Ascending aorta (tissue), 2 donors: ENCODE data around the gene BRF1. TPM values are rescaled to one million over a fixed set of nuclear protein-coding genes. Genes with fewer than 3 reads are reported as not detected.

Source experiments
- DNase-seq, 2 donors: peaks; one replicate each; pipeline ENCODE4 v3.0.0-alpha.2; 2019; ENCODE audit warnings: low spot score in 2 of 2
- H3K27ac ChIP-seq, 2 donors: fragments of 200-600 bp; sonication (generic); one replicate each; pipeline ENCODE4 v1.5.1; 2016 to 2017; ENCODE audit warnings: mild to moderate bottlenecking in 1 of 2
- H3K27me3 ChIP-seq: fragments of 200-600 bp; sonication (generic); one replicate; pipeline ENCODE4 v1.5.1; 2017
- H3K36me3 ChIP-seq, 2 donors: fragments of 200-600 bp; sonication (generic); one replicate each; pipeline ENCODE4 v1.5.1; 2016
- H3K4me1 ChIP-seq, 2 donors: fragments of 200-600 bp; sonication (generic); one replicate each; pipeline ENCODE4 v1.5.1; 2016 to 2017; ENCODE audit warnings: mild to moderate bottlenecking in 1 of 2
- H3K4me3 ChIP-seq, 2 donors: fragments of 200-600 bp; sonication (generic); one replicate each; pipeline ENCODE4 v1.5.1; 2016 to 2017; ENCODE audit warnings: mild to moderate bottlenecking in 1 of 2
- H3K9me3 ChIP-seq, 2 donors: fragments of 200-600 bp; sonication (generic); one replicate each; pipeline ENCODE4 v1.5.1; 2016
- intact Hi-C: fragments of 100-400 bp; cut with DNase I; formaldehyde crosslinking; loops from one replicate; pipeline ENCODE4 v1.15.1; 2023
- total RNA-seq: library from RNA; depleted of rRNA; stranded (reverse); fragments of >200 nt; gene quantifications from one replicate; pipeline ENCODE4 v1.1.0, GENCODE V29; 2016
- TF ChIP-seq, protein P1 (sequence below), 3 experiments: fragments of 200-600 bp in 2 of 3; fragments of 450-650 bp in 1 of 3; sonication (generic) in 2 of 3; IDR thresholded peaks; one replicate each; pipeline ENCODE4 v1.5.1; 2016 to 2019; ENCODE audit warnings: antibody characterized with exemption in 3 of 3, mild to moderate bottlenecking in 1 of 3, moderate library complexity in 1 of 3

The BRF1 gene
- total RNA-seq, 1 donor from 2014 or later, result 60.9 TPM

DNA sequence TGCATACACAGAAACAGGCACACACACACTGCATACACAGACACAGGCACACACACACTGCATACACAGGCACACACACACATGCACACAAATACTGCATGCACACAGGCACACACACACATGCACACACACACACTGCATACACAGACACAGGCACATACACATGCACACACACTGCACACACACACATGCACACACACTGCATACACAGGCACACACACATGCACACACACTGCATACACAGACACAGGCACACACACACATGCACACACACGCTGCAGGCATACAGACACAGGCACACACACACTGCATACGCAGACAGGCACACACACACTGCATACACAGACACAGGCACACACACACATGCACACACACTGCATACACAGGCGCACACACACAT is 85.2 kb downstream of the BRF1 start:
- Histone ChIP-seq H3K4me3 (no peak overlapping the region), H3K4me1 (no peaks in the 10 kb centered on the region), H3K9me3 (no peaks in the 10 kb centered on the region), H3K27me3 (no peaks in the 10 kb centered on the region), H3K27ac (no peak overlapping the region), H3K36me3 (peaks cover 42 to 83% of the 10 kb centered on the region in 2 donors)
- DNase-seq, result no peak
- intact Hi-C loops, result no loop called here
- TF ChIP-seq, protein P1, sequence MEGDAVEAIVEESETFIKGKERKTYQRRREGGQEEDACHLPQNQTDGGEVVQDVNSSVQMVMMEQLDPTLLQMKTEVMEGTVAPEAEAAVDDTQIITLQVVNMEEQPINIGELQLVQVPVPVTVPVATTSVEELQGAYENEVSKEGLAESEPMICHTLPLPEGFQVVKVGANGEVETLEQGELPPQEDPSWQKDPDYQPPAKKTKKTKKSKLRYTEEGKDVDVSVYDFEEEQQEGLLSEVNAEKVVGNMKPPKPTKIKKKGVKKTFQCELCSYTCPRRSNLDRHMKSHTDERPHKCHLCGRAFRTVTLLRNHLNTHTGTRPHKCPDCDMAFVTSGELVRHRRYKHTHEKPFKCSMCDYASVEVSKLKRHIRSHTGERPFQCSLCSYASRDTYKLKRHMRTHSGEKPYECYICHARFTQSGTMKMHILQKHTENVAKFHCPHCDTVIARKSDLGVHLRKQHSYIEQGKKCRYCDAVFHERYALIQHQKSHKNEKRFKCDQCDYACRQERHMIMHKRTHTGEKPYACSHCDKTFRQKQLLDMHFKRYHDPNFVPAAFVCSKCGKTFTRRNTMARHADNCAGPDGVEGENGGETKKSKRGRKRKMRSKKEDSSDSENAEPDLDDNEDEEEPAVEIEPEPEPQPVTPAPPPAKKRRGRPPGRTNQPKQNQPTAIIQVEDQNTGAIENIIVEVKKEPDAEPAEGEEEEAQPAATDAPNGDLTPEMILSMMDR (IDR thresholded peaks at IDR 0.05), result no peak

DNA sequence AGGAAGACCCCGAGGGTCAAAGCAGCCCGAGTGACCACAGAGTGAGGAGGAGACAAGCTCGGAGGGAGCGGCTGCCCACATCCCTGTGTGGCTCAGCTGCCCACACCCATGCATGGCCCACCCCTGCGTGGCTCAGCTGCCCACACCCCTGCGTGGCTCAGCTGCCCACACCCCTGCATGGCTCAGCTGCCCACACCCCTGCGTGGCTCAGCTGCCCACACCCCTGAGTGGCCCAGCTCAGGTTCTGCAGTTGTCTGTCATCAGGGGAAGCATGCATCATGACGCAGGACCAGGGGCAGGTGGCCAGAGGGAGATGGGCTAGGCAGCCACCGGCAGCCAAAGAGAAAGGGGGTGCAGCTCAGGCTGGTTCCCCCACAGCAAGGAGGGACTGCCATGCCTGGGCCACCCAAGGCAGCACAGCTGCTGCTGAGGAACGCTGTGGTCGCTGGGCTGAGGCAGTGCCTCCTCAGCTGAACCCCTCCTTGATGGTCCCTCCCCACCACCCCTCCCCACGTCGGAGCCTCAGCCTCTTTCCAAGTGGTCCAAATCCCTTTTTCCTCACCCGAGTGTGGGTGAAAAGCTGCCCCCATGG is 86.4 kb downstream of the BRF1 start:
- no peak overlapping the region for H3K4me3 ChIP-seq
- TF ChIP-seq, protein P1 (IDR thresholded peaks at IDR 0.05), result no peak
- DNase-seq, result no peak
- H3K36me3 ChIP-seq, result peaks cover 47 to 86% of the 10 kb centered on the region in 2 donors
- H3K4me1 ChIP-seq, result no peaks in the 10 kb centered on the region
- H3K27ac ChIP-seq, result no peak overlapping the region
- H3K27me3 ChIP-seq, result no peaks in the 10 kb centered on the region
- intact Hi-C loops, result no loop called here
- H3K9me3 ChIP-seq, result no peaks in the 10 kb centered on the region

DNA sequence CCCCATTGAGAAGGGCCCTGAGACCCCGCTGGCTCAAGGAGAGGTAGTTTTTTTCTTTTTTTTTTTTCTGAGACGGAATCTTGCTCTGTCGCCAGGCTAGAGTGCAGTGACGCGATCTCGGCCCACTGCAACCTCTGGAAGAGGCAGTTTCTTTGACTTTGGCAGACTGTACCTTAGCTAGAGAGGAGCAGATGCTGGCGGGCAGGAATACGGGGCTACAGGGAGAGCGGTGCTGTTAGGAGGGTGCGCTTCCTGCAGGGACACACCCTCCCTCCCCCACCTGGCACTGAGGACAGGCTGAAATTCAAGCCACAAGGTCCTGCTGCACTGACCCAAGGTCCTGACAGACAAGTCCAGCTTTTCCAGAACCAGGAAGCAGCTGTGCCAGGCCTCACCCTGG is 87.4 kb downstream of the BRF1 start:
- Histone ChIP-seq H3K27me3 (no peaks in the 10 kb centered on the region), H3K4me1 (no peaks in the 10 kb centered on the region), H3K27ac (no peak overlapping the region), H3K4me3 (no peak overlapping the region), H3K9me3 (no peaks in the 10 kb centered on the region), H3K36me3 (peaks cover 38 to 80% of the 10 kb centered on the region in 2 donors)
- TF ChIP-seq, protein P1 (IDR thresholded peaks at IDR 0.05), result no peak
- DNase-seq, result no peak
- intact Hi-C loops, result no loop called here

DNA sequence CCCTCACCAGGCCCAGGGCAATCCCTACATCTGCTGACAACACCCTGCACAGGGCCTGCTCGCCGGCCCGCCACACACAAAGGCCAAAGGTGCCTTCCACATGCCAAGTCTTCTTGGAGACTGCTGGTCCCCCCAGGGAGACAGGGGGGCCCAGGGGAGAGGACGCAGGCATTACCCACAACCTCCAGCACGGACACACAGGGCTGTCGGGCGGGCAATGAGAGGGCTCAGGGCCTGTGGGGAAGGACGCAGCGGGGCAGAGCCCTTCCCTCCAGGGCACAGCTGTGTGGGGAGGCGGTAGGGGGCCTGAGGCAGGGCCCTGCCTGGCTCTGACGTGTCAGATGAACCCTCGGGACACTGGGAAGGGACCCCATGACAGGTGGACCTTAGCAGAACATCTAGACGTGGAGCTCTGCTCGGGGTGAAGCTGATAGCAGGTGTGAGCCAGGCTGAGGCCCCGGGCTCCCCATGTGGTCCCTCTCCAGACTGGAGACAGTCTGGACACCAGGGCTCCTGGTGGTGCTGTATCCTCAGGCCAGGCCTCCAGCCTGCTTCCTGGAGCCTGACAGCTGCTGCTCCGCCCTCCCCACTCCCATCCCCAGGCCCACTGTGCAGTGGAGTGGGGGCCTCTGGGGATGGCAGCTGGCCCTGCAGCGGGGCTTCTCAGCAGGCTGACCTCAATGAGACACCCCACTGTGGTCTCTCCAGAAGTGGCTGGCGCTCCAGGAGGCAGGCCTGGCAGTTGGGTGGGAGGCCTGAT is 88.1 kb downstream of the BRF1 start:
- Histone ChIP-seq H3K27me3 (no peaks in the 10 kb centered on the region), H3K27ac (no peak overlapping the region), H3K4me1 (no peaks in the 10 kb centered on the region), H3K9me3 (no peaks in the 10 kb centered on the region), H3K4me3 (no peak overlapping the region), H3K36me3 (peaks cover 31 to 74% of the 10 kb centered on the region in 2 donors)
- TF ChIP-seq, protein P1 (IDR thresholded peaks at IDR 0.05), result no peak
- no peak for DNase-seq
- intact Hi-C loops, result no loop called here

DNA sequence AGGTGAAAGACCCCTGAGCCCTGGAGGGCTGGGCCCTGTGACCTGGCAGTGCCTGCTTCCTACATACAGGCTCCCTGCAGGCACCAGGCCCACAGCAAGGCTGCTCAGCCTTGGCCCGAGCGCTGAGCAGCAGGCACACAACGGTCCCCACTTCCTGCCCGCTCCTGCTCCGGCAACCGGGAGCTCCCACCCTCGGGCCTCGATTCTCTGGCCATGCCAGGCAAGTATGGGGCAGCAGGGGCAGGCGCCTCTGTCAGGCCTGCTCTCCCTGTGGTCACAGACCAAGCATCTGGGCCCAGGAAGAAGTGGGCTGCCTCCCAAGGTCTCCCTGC is 89.1 kb downstream of the BRF1 start:
- intact Hi-C loops, result no loop called here
- Histone ChIP-seq H3K9me3 (no peaks in the 10 kb centered on the region), H3K36me3 (peaks cover 22 to 64% of the 10 kb centered on the region in 2 donors), H3K4me3 (no peak overlapping the region), H3K4me1 (no peaks in the 10 kb centered on the region), H3K27me3 (no peaks in the 10 kb centered on the region), H3K27ac (no peak overlapping the region)
- DNase-seq, result no peak
- TF ChIP-seq, protein P1 (IDR thresholded peaks at IDR 0.05), result no peak
